Loucy (cell line): ENCODE data around the gene VPS45.

ENCODE experiments used
- H2AFZ ChIP-seq: fragments of 200-600 bp; sonication (generic); 2 replicates; pipeline ENCODE4 v1.6.0; 2016; ENCODE audit warnings: antibody characterized with exemption, mild to moderate bottlenecking, low read length, moderate library complexity
- H3F3A ChIP-seq: fragments of 200-600 bp; 2 replicates; pipeline ENCODE4 v1.6.0; 2016; ENCODE audit warnings: antibody characterized with exemption, low read depth, mild to moderate bottlenecking
- H3K27me3 ChIP-seq: fragments of 200-600 bp; sonication (generic); 2 replicates; pipeline ENCODE4 v1.6.1; 2014; ENCODE audit warnings: low read length, mild to moderate bottlenecking; ENCODE audit not compliant: insufficient read depth, poor library complexity, severe bottlenecking
- H3K36me3 ChIP-seq: fragments of 200-600 bp; sonication (generic); 2 replicates; pipeline ENCODE4 v1.6.1; 2016; ENCODE audit warnings: low read length; ENCODE audit not compliant: insufficient read depth
- H3K4me1 ChIP-seq: fragments of 200-600 bp; sonication (generic); 2 replicates; pipeline ENCODE4 v1.5.1; 2014; ENCODE audit warnings: low read length, mild to moderate bottlenecking; ENCODE audit not compliant: insufficient read depth, poor library complexity, severe bottlenecking
- H3K4me2 ChIP-seq: fragments of 200-600 bp; sonication (generic); 2 replicates; pipeline ENCODE4 v1.6.0; 2014; ENCODE audit warnings: antibody characterized with exemption, low read length, low read depth, mild to moderate bottlenecking; ENCODE audit not compliant: poor library complexity, severe bottlenecking
- H3K4me3 ChIP-seq: fragments of 200-600 bp; sonication (generic); 2 replicates; pipeline ENCODE4 v1.5.1; 2014; ENCODE audit warnings: low read length, mild to moderate bottlenecking, mixed read lengths; ENCODE audit not compliant: poor library complexity, severe bottlenecking
- H3K79me2 ChIP-seq: fragments of 200-600 bp; sonication (generic); 2 replicates; pipeline ENCODE4 v1.6.1; 2014; ENCODE audit warnings: low read length; ENCODE audit not compliant: insufficient read depth
- H3K9ac ChIP-seq: fragments of 200-600 bp; sonication (generic); 2 replicates; pipeline ENCODE4 v1.6.0; 2014; ENCODE audit warnings: mild to moderate bottlenecking, low read depth, low read length, moderate library complexity; ENCODE audit not compliant: poor library complexity, severe bottlenecking
- H3K9me2 ChIP-seq: fragments of 200-600 bp; sonication (generic); replicated peaks from 2 replicates; pipeline ENCODE4 v1.6.1; 2016; ENCODE audit warnings: low read depth, low read length, mixed read lengths
- H3K9me3 ChIP-seq: fragments of 200-600 bp; sonication (generic); 2 replicates; pipeline ENCODE4 v1.6.1; 2014; ENCODE audit warnings: mild to moderate bottlenecking, antibody characterized with exemption, low read length, low read depth; ENCODE audit not compliant: insufficient read depth
- H4K20me1 ChIP-seq: fragments of 200-600 bp; sonication (generic); 2 replicates; pipeline ENCODE4 v1.6.0; 2014; ENCODE audit warnings: antibody characterized with exemption, low read length, mild to moderate bottlenecking; ENCODE audit not compliant: insufficient read depth, poor library complexity, severe bottlenecking
- CTCF ChIP-seq: fragments of 200-600 bp; sonication (generic); conservative IDR thresholded peaks from 2 replicates; pipeline ENCODE4 v1.5.1; 2014; ENCODE audit warnings: mild to moderate bottlenecking, antibody characterized with exemption, low read length
- EZH2phosphoT487 ChIP-seq: fragments of 200-600 bp; IDR thresholded peaks from 2 replicates; pipeline ENCODE4 v1.6.1; 2018; ENCODE audit warnings: antibody characterized with exemption, mild to moderate bottlenecking, moderate library complexity, borderline replicate concordance

The VPS45 gene

DNA sequence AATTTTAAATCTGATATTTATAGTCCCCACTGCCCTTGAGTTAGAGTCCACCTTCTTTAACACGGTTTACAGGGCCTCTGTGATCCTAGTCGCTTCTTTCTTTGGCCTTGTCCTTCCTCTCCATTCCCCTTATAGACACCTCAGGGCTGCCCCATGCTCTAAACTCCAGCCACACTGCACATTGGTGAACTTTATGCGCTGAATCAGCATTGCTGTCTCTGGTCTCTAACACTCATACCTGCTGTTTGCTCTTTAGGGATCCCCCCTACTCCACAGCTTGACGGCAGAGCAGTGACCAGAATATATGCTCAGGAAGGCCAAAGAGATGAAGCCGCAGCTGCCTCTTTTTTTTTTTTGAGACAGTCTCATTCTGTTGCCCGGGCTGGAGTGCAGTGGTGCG lies 112.3 kb downstream of the VPS45 start:
- H3F3A ChIP-seq = no peaks in the 10 kb centered on the region
- H3K9ac ChIP-seq = no peak overlapping the region
- TF ChIP-seq CTCF (no peak), EZH2phosphoT487 (no peak)
- H3K4me1 ChIP-seq = no peaks in the 10 kb centered on the region
- no peaks in the 10 kb centered on the region for H3K36me3 ChIP-seq
- H3K9me2 ChIP-seq = no peaks in the 10 kb centered on the region
- H3K27me3 ChIP-seq = no peaks in the 10 kb centered on the region
- H3K9me3 ChIP-seq = no peaks in the 10 kb centered on the region
- no peak overlapping the region for H3K4me2 ChIP-seq
- no peaks in the 10 kb centered on the region for H3K79me2 ChIP-seq
- no peak overlapping the region for H2AFZ ChIP-seq
- no peaks in the 10 kb centered on the region for H4K20me1 ChIP-seq
- H3K4me3 ChIP-seq = no peak overlapping the region

- Histone ChIP-seq H3K4me2 (no peak overlapping the region), H2AFZ (no peak overlapping the region)
These were observed 112.9 kb downstream of the VPS45 start for GRCh38 chr1:150180474-150180873.

GRCh38 chr1:150182247-150182646 lies 114.7 kb downstream of the VPS45 start:
- H3K4me1 ChIP-seq = no peaks in the 10 kb centered on the region
- no peaks in the 10 kb centered on the region for H3K79me2 ChIP-seq
- no peaks in the 10 kb centered on the region for H3K9me3 ChIP-seq
- H4K20me1 ChIP-seq = no peaks in the 10 kb centered on the region
- no peaks in the 10 kb centered on the region for H3K27me3 ChIP-seq
- H3K4me2 ChIP-seq = no peak overlapping the region
- no peaks in the 10 kb centered on the region for H3F3A ChIP-seq
- no peak overlapping the region for H2AFZ ChIP-seq
- no peaks in the 10 kb centered on the region for H3K36me3 ChIP-seq
- no peak overlapping the region for H3K9ac ChIP-seq
- no peak for TF ChIP-seq EZH2phosphoT487
- no peak overlapping the region for H3K4me3 ChIP-seq
- H3K9me2 ChIP-seq = no peaks in the 10 kb centered on the region

More at GRCh38 chr1:150180474-150180873, 112.9 kb downstream of the VPS45 start:
- Histone ChIP-seq H3K4me1 (no peaks in the 10 kb centered on the region), H3K9me2 (no peaks in the 10 kb centered on the region), H4K20me1 (no peaks in the 10 kb centered on the region), H3K9ac (no peak overlapping the region), H3K36me3 (no peaks in the 10 kb centered on the region), H3F3A (no peaks in the 10 kb centered on the region), H3K4me3 (no peak overlapping the region), H3K79me2 (no peaks in the 10 kb centered on the region), H3K27me3 (no peaks in the 10 kb centered on the region), H3K9me3 (no peaks in the 10 kb centered on the region)
- TF ChIP-seq EZH2phosphoT487 (no peak), CTCF (no peak)

DNA sequence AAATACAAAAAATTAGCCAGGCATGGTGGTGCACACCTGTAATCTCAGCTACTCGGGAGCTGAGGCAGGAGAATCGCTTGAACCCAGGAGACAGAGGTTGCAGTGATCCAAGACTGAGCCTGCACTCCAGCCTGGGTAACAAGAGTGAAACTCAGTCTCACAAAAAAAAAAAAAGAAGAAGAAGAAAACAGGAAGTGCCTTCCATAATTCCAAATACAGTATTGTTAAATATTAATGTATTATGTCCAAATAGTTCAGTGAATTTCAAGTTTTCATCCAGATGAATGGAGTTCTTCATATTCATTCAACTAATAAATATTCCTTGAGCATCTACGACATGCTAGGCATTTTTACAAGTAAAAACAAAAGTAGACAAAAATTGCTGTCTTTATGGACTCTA lies 115.5 kb downstream of the VPS45 start:
- no peak overlapping the region for H3K9ac ChIP-seq
- no peak overlapping the region for H2AFZ ChIP-seq
- no peaks in the 10 kb centered on the region for H3K9me2 ChIP-seq
- H3F3A ChIP-seq = no peaks in the 10 kb centered on the region
- H3K79me2 ChIP-seq = no peaks in the 10 kb centered on the region
- H3K27me3 ChIP-seq = no peaks in the 10 kb centered on the region
- H3K36me3 ChIP-seq = no peaks in the 10 kb centered on the region
- no peaks in the 10 kb centered on the region for H3K4me1 ChIP-seq
- H4K20me1 ChIP-seq = no peaks in the 10 kb centered on the region
- H3K4me3 ChIP-seq = no peak overlapping the region
- no peak for TF ChIP-seq EZH2phosphoT487
- TF ChIP-seq CTCF = no peak
- no peak overlapping the region for H3K4me2 ChIP-seq
- H3K9me3 ChIP-seq = no peaks in the 10 kb centered on the region
